Testis (tissue), 3 donors: ENCODE data around the gene HOXD13. TPM values are rescaled to one million over a fixed set of nuclear protein-coding genes. Genes with fewer than 3 reads are reported as not detected.

Experiments used
- DNase-seq: peaks from one replicate; pipeline ENCODE4 v3.0.0-alpha.2; 2019
- H3K27ac ChIP-seq, 2 donors: fragments of 200-600 bp; sonication (generic); one replicate each; pipeline ENCODE4 v1.5.1; 2019
- H3K27me3 ChIP-seq: fragments of 200-600 bp; sonication (generic); one replicate; pipeline ENCODE4 v1.5.1; 2019
- H3K36me3 ChIP-seq: fragments of 200-600 bp; sonication (generic); one replicate; pipeline ENCODE4 v1.5.1; 2017; ENCODE audit warnings: low read depth; ENCODE audit errors: missing control alignments
- H3K4me1 ChIP-seq: fragments of 200-600 bp; sonication (generic); one replicate; pipeline ENCODE4 v1.5.1; 2019
- H3K4me3 ChIP-seq, 2 donors: fragments of 200-600 bp; sonication (generic); one replicate each; pipeline ENCODE4 v1.5.1; 2017 to 2019
- H3K9me3 ChIP-seq: fragments of 200-600 bp; sonication (generic); one replicate; pipeline ENCODE4 v1.5.1; 2017
- CTCF ChIP-seq, 3 experiments: fragments of 450-650 bp in 2 of 3; fragments of 200-600 bp in 1 of 3; sonication (generic) in 1 of 3; IDR thresholded peaks; one replicate each; pipeline ENCODE4 v1.5.1; 2016 to 2019; ENCODE audit warnings: antibody characterized with exemption in 3 of 3, mild to moderate bottlenecking in 2 of 3, moderate library complexity in 1 of 3
- POLR2A ChIP-seq: fragments of 450-650 bp; IDR thresholded peaks from one replicate; pipeline ENCODE4 v1.6.1; 2017; ENCODE audit warnings: antibody characterized with exemption, mild to moderate bottlenecking, moderate library complexity
- WGBS, 2 donors: methylation state at CpG; one replicate each; pipeline ENCODE4 v1.1.5; 2018; 5-methylcytosine and 5-hydroxymethylcytosine counted together
- intact Hi-C: fragments of 100-400 bp; cut with DNase I; formaldehyde crosslinking; loops from one replicate; pipeline ENCODE4 v1.15.1; 2023; ENCODE audit warnings: low total_unique reads
- polyA plus RNA-seq: library from polyadenylated mRNA; stranded (reverse); fragments of 350-450 nt; fragmentation: Illumina TruSeq; extraction: RNeasy Lipid Tissue Mini Kit (QIAGEN cat#74804); gene quantifications from one replicate; pipeline ENCODE4 v1.2.3, GENCODE V29; 2014; ENCODE audit warnings: low read depth, low replicate concordance; ENCODE audit not compliant: insufficient read depth
- total RNA-seq, 2 donors: library from RNA; depleted of rRNA; stranded (reverse); fragments of >200 nt; gene quantifications; one replicate each; pipeline ENCODE4 v1.2.3, GENCODE V29; 2016

HOXD13 gene
- total and polyA plus RNA-seq, 3 donors from 2014 or later = 0.31 to 0.36 TPM; not detected in 1

- TF ChIP-seq POLR2A (no peak), CTCF (IDR thresholded peaks at IDR 0.05) (no peak)
- intact Hi-C loops = no loop called here
- H3K9me3 ChIP-seq = no peaks in the 10 kb centered on the region
- no peaks in the 10 kb centered on the region for H3K36me3 ChIP-seq
- peaks cover 13% of the 10 kb centered on the region for H3K4me1 ChIP-seq
- H3K27ac ChIP-seq = no peak within 1 kb of the TSS
- DNase-seq = no peak
- no peak within 1 kb of the TSS for H3K4me3 ChIP-seq
- peaks cover 11% of the 10 kb centered on the region for H3K27me3 ChIP-seq
- whole genome bisulfite sequencing, 2 donors = 6% methylated on average over 17 to 61 of the region's 70 CpGs
Observed at GRCh38 chr2:176099728-176100546, 7.4 kb downstream of the HOXD13 start, which contains the start of gene HOXD12. Gene HOXD12 (plus strand): TSS chr2:176099795. CDS start chr2:176099802, 7 bp downstream.

GRCh38 chr2:176100547-176101140 is 8.1 kb downstream of the HOXD13 start:
- no peaks in the 10 kb centered on the region for H3K36me3 ChIP-seq
- TF ChIP-seq CTCF (IDR thresholded peaks at IDR 0.05) = no peak
- no peaks in the 10 kb centered on the region for H3K9me3 ChIP-seq
- intact Hi-C loops = no loop called here
- peaks cover 11% of the 10 kb centered on the region for H3K27me3 ChIP-seq
- no peak for DNase-seq
- no peak overlapping the region for H3K27ac ChIP-seq
- H3K4me3 ChIP-seq = no peak overlapping the region
- H3K4me1 ChIP-seq = peaks cover 13% of the 10 kb centered on the region
- WGBS, 2 donors = 14 to 28% methylated on average over 22 to 28 of the region's 28 CpGs

- Histone ChIP-seq H3K36me3 (no peaks in the 10 kb centered on the region), H3K27me3 (peaks cover 11% of the 10 kb centered on the region), H3K27ac (no peak overlapping the region), H3K4me3 (no peak overlapping the region), H3K4me1 (peaks cover 13% of the 10 kb centered on the region), H3K9me3 (no peaks in the 10 kb centered on the region)
- WGBS, 2 donors = 31 to 61% methylated on average over 2 of the region's 2 CpGs
- no peak for DNase-seq
- intact Hi-C loops = no loop called here
- TF ChIP-seq CTCF (IDR thresholded peaks at IDR 0.05) (no peak), POLR2A (no peak)
Observed at GRCh38 chr2:176101216-176101830, 8.8 kb downstream of the HOXD13 start.

- Histone ChIP-seq H3K9me3 (no peaks in the 10 kb centered on the region), H3K4me3 (no peak overlapping the region), H3K27me3 (peaks cover 11% of the 10 kb centered on the region), H3K4me1 (peaks cover 11% of the 10 kb centered on the region), H3K27ac (no peak overlapping the region), H3K36me3 (no peaks in the 10 kb centered on the region)
- intact Hi-C loops = no loop called here
- no peak for TF ChIP-seq POLR2A
- no peak for TF ChIP-seq CTCF (IDR thresholded peaks at IDR 0.05)
- DNase-seq = no peak
- WGBS, 2 donors = 64 to 71% methylated on average over 5 of the region's 5 CpGs
Observed at GRCh38 chr2:176101842-176102241, 9.3 kb downstream of the HOXD13 start.
